Measurements from ENCODE around the gene SPRYD7.
"Not testable (repeated sequence)": the region's sequence is repeated elsewhere in the genome, so short reads cannot be mapped to it uniquely, and the experiment has no call there.

SPRYD7 gene

DNA sequence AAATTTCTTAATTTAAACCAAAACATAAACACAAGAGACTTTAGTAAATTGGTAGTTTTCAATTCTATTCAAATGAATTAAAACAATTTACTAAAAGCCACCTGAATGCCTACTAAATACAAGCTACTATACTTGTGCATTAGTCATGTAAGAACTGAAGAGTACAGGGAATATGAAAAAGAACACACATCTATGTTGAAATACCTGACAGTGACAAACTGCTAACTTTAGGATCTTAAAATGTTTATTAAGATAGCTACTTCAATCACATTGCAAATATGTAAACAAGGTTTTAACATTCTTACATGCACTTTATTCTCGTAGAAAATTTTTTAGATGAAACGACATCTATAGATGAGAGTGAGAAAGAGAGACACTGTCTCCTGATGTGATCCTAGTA is 4.1 kb downstream of the SPRYD7 start:
- no peak for DNase-seq

DNA sequence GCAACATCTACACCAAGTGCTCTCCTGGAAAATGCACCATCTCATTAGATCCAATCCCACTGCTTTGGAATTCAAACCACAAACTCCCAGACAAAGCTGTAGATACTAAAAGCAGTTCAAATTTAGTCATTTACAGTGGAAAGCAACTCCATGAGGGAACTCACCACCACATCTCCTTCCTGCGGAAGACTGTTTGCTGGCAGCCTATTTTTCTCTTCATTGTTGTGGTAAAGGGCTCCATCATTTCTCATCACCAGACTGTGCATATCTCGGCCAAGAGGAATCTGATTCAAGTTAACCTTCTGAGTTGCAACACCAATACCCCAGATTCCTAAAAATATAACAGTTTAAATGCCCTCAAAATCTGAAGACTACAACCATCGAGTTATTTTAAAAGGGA is 8.4 kb downstream of the SPRYD7 start:
- DNase-seq, result no peak

DNA sequence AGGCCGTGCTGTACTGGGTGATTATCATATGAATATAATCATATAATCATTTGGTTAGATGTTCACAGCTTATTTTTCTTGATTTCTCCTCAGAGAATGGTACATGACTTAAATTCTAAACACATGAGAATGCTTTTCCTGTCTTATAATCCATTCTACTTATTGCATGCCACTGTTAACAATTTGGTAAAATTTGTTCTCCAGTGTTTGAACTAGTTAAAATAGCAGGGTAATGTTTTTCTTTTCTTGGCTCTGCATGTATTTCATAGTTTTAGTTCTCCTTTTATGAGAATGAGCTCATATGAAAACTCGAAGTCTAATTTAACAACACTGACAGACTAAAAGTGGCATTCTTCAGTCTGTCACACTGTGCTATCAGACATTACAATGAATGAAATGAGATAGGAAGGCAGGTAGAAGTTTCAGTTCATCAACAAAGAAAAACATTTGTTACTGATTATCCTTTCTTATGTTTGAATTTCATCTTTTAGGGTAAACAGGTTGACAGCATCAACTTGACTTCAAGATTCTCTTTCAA is 10.2 kb downstream of the SPRYD7 start:
- DNase-seq, result no peak

DNA sequence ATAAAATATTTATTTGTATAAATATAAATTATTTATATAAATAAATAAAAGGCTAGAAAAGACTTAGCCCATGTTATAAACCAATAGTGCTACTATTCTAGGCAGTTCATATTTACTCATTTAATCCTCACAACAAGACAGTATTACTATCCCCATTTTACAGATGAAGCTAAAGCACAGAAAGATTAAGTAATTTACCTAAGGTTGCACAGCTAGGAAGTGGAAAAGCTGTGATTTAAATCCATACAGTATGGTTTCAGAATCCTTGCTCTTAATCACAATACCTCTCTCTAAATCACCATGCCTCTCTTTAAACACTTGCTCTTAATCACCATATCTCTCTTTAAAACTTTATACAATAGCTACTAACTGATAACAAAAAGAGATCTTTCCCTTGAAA is 13.8 kb downstream of the SPRYD7 start:
- no peak for DNase-seq

DNA sequence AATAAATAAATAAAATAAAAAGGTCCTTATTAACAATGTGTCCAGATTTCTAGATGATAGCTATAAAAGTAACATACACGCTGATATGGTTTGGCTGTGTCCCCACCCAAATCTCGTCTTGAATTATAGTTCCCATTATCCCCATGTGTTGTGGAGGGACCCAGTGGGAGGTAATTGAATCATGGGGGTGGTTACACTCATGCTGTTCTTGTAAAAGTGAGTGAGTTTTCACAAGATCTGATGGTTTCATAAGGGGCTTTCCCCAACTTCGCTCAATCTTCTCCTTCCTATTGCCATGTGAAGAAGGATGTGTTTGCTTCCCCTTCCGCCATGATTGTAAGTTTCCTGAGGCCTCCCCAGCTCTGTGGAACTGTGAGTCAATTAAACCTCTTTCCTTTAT is 15.2 kb downstream of the SPRYD7 start:
- not testable (repeated sequence) for DNase-seq

DNA sequence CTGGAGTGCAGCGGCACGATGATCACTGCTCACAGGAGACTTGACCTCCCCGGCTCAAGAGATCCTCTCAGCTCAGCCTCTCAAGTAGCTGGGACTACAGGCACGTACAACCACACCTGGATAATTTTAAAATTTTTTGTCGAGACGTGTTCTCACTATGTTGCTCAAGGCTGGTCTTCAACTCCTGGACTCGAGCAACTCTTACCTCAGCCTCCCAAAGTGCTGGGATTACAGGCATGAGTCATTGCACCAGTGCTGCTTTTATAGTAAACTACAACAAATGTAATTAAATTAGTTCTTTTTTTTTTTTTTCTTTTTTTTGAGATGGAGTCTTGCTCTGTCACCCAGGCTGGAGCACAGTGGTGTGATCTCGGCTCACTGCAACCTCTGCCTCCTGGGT is 18.0 kb downstream of the SPRYD7 start:
- not testable (repeated sequence) for DNase-seq

DNA sequence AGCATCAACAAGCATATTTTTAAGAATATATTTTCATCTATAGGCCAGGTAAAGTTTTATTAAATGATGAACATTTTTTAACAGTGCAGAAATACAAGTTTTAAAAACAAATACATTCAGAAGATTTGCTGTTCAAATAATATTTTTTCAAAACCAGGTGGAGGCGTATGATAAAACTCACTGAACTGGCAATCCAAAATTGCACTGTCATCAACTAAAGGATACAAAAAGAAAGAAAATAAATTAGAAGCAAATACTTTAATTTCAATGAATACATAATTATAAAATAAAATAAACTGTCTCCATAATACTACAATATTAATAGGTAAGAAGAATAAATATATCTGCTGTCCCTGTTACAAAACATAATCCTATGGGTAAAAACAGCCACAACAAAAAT is 21.2 kb downstream of the SPRYD7 start:
- no peak for DNase-seq

DNA sequence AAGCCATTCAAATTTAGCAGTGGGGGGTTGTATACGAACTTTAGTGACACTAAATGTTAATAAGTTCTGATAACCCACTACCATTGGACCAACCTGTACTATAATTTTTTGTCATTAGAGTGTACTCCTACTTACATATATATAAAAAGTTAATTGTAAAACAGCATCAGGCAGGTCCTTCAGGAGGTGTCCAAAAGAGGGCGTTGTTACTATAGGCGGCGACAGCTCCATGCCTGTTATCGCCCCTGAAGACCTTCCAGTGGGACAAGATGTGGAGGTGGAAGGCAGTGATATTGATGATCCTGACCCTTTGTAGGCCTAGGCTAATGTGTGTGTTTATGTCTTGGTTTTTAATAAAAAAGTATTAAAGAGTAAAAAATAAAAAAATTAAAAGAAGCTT is 27.5 kb downstream of the SPRYD7 start:
- DNase-seq, result no peak

DNA sequence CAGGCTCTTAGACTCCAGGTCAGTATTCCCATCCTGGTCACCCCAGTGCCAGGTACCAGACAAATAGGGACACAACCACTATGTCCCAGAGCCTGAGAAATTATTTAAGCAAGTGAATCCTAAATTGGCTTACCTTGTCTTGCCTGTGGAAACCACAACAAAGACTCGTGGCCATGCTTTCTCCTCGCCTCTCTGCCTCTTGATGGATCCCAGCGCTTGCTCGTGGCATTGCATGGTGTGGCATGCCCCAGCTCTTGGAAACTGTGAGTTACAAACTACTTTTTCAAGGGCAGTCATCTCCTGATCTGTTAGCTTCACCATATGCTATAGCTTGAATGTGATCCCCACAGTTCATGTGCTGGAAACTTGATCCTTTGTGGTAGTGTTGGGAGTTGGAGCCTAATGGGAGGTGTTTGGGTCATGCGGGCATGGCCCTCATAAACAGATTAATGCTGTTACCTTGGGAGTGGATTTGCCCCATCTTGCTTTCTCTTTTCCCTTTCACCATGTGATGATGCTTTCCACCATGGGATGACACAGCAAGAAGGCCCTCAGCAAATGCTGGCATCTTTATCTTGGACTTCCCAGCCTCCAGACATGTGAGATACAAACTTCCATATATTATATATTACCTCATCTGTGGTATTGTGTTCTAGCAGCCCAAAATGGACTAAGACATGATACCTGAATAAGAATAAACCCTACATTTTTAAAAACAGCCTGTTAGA is 31.2 kb downstream of the SPRYD7 start:
- DNase-seq, result no peak

DNA sequence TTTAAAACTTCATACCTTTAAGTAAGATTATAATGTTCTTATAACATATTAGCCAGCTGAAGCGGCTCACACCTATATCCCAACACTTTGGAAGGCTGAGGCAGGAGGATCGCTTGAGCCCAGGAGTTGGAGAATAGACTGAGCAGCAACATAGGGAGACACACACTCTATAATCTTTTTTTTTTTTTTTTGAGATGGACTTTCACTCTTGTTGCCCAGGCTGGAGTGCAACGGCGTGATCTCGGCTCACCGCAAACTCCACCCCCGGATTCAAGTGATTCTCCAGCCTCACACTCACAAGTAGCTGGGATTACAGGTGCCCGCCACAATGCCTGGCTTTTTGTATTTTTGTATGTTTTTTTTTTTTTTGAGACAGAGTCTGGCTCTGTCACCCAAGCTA is 37.3 kb downstream of the SPRYD7 start:
- DNase-seq, result no peak

DNA sequence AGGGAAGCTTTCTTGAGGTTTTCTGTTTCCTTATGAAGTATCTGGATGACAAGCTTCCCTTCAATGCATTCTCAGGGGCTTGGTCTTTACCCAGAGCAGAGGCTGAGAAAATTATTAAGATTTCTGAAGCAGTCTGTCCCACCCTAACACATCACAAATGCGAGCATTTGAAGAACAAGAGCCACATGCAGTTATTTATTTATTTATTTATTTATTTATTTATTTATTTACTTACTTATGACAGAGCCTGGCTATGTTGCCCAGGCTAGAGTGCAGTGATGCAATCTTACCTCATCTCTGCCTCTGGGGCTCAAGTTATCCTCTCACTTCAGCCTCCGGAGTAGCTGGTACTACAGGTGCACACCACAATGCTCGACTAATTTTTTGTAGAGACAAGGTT is 38.4 kb downstream of the SPRYD7 start:
- DNase-seq, result no peak

DNA sequence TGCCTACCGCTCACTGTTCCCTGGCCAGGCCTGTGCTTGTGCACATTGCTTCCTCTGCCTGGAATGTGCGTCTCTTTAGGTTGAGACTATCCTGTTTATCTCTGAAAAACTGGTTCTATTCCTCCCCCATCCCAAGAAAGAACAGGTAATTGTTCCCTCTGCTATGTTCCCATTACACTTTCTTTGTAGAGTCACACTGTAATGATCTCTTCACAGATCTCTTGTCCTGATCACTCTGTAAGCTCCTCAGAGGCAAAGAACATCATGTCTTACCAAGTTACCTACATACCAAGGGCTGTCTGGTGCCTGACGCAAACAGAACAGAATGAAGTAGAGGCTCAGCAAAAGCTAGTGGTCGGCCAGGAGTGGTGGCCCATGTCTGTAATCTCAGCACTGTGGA is 40.3 kb downstream of the SPRYD7 start:
- no peak for DNase-seq

DNA sequence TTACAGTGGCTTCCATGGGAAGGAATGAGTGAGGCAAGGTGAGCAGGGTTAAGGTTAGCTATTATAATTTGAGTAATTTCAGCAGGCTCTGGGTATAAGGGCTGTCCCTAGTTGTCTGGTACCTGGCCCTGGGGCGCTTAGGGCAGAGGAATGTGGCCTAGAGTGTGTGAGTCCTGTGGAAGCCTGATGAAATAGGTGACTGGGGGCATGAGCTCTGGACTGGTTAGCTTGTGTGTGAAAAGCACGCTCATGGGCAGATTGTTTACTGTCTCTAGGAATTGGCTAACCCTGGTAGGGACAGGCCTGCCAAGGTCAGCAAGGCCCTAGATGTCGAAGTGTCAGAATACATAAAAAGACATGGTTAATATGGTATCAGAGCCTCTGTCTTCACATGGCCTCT is 42.5 kb downstream of the SPRYD7 start:
- DNase-seq, result peak; percentile 57

DNA sequence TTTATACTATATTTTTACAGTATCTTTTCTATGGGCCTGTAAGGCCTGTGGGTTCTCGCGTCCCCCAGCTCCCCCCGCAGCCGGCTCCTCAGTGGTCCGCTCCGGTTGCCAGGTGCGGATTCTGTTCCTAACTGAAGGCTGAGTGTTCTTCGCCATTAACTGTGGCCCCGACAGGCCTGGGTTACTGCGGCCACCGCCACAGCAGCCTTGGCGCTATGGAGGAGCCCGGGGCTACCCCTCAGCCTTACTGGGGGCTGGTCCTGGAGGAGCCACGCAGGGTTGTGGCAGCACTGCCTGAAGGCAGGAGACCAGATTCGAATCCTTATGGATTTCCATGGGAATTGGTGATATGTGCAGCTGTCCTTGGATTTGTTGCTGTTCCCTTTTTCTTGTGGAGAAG is 45.8 kb downstream of the SPRYD7 start:
- DNase-seq, result no peak

DNA sequence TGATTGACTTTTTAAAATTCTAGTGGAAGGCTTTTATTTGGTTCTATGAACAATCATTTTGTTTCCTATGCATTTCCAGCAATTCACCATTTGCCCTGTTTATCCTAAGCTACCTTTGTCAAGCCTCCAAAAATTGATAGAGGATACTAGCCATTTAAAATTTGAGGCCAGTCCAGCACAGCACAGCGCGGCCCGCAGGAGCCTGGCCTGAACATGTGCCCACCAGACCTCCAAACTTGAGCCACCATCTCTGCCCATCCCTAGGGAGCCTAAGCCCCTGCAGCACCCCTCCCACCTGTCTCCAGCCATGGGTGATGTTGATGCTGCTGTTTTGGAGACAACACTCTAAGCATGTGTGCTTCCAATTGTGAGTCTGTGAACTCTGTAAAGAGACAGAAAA is 57.5 kb downstream of the SPRYD7 start:
- DNase-seq, result no peak

DNA sequence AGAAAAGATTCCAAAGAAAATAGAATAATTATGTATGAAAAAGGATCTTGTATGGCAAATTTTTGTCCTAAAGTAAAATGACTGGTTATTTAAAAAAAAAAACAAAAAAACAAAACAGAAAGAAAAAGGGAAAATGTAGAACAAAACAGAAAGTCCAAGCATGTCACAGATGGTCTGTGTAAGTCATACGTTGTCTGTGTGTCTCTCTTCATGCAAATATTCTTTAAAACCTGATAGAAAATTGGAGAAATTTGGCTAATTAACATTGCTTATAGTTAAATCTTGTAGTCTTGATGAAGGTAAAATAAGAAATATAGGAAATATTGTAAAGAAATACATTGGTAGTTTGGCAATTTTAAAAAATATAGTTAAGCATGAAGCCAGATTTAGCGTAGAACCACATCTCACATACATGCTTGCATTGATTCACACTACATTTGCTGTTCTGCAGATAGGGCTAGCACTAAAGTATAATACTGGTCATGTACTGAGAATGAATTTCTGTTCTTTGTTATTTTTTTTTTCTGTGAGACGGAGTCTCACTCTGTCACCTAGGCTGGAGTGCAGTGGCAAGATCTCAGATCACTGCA is 58.4 kb downstream of the SPRYD7 start:
- DNase-seq, result no peak

DNA sequence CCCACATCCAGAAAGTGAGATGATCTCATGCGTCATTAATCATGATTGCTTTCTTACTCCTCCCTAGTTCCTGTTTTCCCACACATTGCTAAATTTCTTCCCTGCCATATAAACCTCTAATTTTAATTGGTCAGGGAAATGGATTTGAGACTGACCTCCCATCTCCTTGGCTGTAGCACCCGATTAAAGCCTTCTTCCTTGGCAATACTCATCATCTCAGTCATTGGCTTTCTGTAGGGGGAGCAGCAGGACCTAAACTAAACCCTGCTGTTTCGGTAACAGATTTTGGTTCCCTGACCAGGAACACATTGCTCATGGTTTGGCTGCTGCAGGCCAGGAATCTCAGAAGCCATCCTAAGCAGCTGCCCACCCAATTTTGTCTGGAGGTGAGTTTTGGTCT is 61.7 kb downstream of the SPRYD7 start:
- no peak for DNase-seq

DNA sequence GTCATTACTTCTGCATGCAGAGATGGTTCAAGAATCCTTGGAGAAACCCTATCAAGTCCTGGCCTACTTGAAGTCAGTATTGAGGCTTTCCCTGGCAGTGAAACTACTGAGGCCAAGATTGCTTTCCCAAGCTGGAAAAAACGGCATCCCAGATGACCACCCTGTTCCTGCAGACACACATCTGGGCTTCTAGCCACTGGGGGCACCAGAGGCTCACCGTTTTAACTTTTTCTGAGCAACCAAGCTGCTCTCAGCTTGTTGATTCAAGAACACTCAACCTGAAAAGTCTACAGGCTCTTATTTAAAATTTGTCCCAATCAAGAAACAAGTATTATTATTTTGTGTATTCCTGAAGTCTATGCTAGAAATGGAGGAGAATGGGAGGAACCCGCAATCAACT is 66.6 kb downstream of the SPRYD7 start:
- DNase-seq, result peak; percentile 58

DNA sequence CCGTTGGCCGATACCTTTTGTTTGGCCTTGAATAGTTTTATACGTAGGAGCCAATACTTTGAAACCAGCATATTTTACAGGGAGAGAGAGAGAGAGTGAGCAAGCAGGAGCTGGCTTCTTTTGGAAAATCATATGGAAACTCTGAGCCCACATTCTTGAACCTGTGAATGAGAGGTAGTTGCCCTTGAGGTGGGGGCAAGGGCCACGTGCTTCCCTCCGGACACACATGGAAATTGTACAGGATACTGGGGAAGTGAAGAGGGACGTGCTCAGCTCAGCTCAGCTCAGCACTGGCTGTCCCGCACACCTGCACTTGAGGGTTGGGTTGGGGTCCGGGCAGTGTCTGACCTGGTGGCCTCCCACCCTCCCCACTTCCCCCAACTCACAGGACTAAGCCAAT is 68.3 kb downstream of the SPRYD7 start:
- no peak for DNase-seq

DNA sequence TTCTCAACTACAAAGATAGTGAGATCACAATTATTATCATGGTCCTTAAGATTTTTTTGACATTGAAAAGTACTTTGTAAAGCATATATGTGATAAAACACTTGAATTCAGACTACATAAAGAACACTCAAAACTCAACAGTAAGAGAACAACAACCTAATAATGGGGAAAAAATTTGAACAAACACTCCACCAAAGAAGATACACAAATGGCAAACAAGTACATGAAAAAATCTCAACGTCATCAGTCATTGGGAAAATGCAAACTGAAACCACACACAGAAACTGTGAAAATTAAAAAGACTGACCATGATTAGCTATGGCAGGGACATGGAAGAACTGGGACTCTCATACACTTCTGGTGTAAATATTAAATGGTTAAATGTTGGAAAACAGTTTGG is 70.9 kb downstream of the SPRYD7 start:
- DNase-seq, result no peak

DNA sequence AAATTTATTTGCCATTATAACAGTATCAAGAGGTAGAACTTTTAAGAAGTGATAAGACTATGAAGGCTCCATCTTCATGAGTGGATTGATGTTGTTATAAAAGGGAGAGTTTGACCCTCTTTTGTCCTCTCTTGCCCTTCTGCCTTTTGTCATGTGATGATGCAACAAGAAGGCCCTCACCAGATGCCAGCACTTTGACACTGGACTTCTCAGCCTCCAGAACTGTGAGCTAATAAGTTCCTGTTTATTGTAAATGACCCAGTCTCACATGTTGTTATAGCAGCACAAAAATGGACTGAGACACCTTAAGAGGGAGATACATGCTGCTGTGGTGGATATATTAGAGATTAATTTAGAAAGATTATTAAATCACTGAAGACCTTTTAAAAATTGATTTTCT is 71.6 kb downstream of the SPRYD7 start:
- no peak for DNase-seq

Data from islet precursor cell (in vitro differentiated cells).